Esophagus muscularis mucosa (tissue), 4 donors: ENCODE data around the gene CYBA. TPM values are rescaled to one million over a fixed set of nuclear protein-coding genes. Genes with fewer than 3 reads are reported as not detected.

ENCODE experiments used
- DNase-seq: peaks from one replicate; pipeline ENCODE4 v3.0.0-alpha.2; 2017; ENCODE audit errors: extremely low spot score
- H3K27ac ChIP-seq, 4 donors: fragments of 200-600 bp; sonication (generic); replicated peaks in 1 of 4; 1 replicate in 3 of 4; 2 replicates in 1 of 4; pipeline ENCODE4 v1.5.1; 2016 to 2019; ENCODE audit warnings: mild to moderate bottlenecking in 1 of 4
- H3K27me3 ChIP-seq, 4 donors: fragments of 200-600 bp; sonication (generic); one replicate each; pipeline versions ENCODE4 v1.5.1 to v1.6.0; 2016 to 2019
- H3K36me3 ChIP-seq, 4 donors: fragments of 200-600 bp; sonication (generic); one replicate each; pipeline ENCODE4 v1.5.1; 2016 to 2019
- H3K4me1 ChIP-seq, 4 donors: fragments of 200-600 bp; sonication (generic); one replicate each; pipeline ENCODE4 v1.5.1; 2016 to 2019
- H3K4me3 ChIP-seq, 4 donors: fragments of 200-600 bp; sonication (generic); 1 replicate in 2 of 4; 2 replicates in 2 of 4; pipeline ENCODE4 v1.5.1; 2016 to 2019; ENCODE audit warnings: mild to moderate bottlenecking in 4 of 4, moderate library complexity in 1 of 4
- H3K9me3 ChIP-seq, 4 donors: fragments of 200-600 bp; sonication (generic); 1 replicate in 3 of 4; 2 replicates in 1 of 4; pipeline ENCODE4 v1.5.1; 2016 to 2019
- CTCF ChIP-seq, 3 experiments: fragments of 200-600 bp in 2 of 3; fragments of 450-650 bp in 1 of 3; sonication (generic) in 2 of 3; IDR thresholded peaks; one replicate each; pipeline ENCODE4 v1.5.1; 2017 to 2019; ENCODE audit warnings: antibody characterized with exemption in 3 of 3, mild to moderate bottlenecking in 2 of 3, moderate library complexity in 1 of 3
- EP300 ChIP-seq: sonication (generic); formaldehyde crosslinking; IDR thresholded peaks from one replicate; pipeline ENCODE4 v1.6.1; 2017; ENCODE audit warnings: antibody characterized with exemption
- POLR2A ChIP-seq: fragments of 450-650 bp; IDR thresholded peaks from one replicate; pipeline ENCODE4 v1.6.1; 2017; ENCODE audit warnings: antibody characterized with exemption, moderate library complexity, mild to moderate bottlenecking, low read depth
- POLR2AphosphoS5 ChIP-seq, 2 donors: sonication (generic); formaldehyde crosslinking; IDR thresholded peaks; one replicate each; pipeline ENCODE4 v1.6.1; 2017; ENCODE audit warnings: antibody characterized with exemption in 2 of 2
- WGBS: methylation state at CpG from one replicate; pipeline ENCODE4 v1.1.5; 2018; 5-methylcytosine and 5-hydroxymethylcytosine counted together
- intact Hi-C: fragments of 100-400 bp; cut with DNase I; formaldehyde crosslinking; loops from one replicate; pipeline ENCODE4 v1.15.1; 2023
- total RNA-seq, 4 donors: library from RNA; depleted of rRNA; stranded (reverse); fragments of >200 nt; gene quantifications; one replicate each; pipeline versions ENCODE4 v1.1.0 to v1.2.1, GENCODE V29; 2016

CYBA gene
- total RNA-seq, 4 donors from 2014 or later = 46.5 to 156 (median 99.2) TPM

- 71% methylated on average over 6 of the region's 10 CpGs for WGBS
- Histone ChIP-seq H3K4me3 (peak overlapping the region in 1 of 4 donors; percentile 51), H3K27me3 (peaks cover 0 to 97% (median 64%) of the 10 kb centered on the region in 4 donors), H3K36me3 (no peaks in the 10 kb centered on the region), H3K9me3 (no peaks in the 10 kb centered on the region), H3K27ac (no peak overlapping the region), H3K4me1 (peaks cover 19 to 29% (median 25%) of the 10 kb centered on the region in 4 donors)
- intact Hi-C loops = no loop called here
- no peak for TF ChIP-seq CTCF (IDR thresholded peaks at IDR 0.05)
- TF ChIP-seq POLR2A = no peak
- no peak for TF ChIP-seq EP300
- TF ChIP-seq POLR2AphosphoS5 (IDR thresholded peaks at IDR 0.05) = no peak
- DNase-seq = no peak
Observed at GRCh38 chr16:88687254-88687576, 36.4 kb upstream of the CYBA start.

GRCh38 chr16:88686439-88687253 lies 35.8 kb upstream of the CYBA start, which contains the start of gene SNAI3:
Gene SNAI3 (minus strand): TSS chr16:88686507. CDS start chr16:88686406, 101 bp downstream.
- H3K36me3 ChIP-seq = no peaks in the 10 kb centered on the region
- peaks cover 0 to 97% (median 67%) of the 10 kb centered on the region in 4 donors for H3K27me3 ChIP-seq
- no peak for DNase-seq
- TF ChIP-seq POLR2AphosphoS5 (IDR thresholded peaks at IDR 0.05) = peak in 1 of 2 donors; percentile 15
- TF ChIP-seq POLR2A = no peak
- peak within 1 kb of the TSS; percentile 51 to 65 (median 52) for H3K4me3 ChIP-seq
- intact Hi-C loops = no loop called here
- H3K27ac ChIP-seq = peak within 1 kb of the TSS in 1 of 4 donors; percentile 23
- 11% methylated on average over 14 of the region's 65 CpGs for WGBS
- peaks cover 25 to 29% (median 26%) of the 10 kb centered on the region in 4 donors for H3K4me1 ChIP-seq
- no peaks in the 10 kb centered on the region for H3K9me3 ChIP-seq

- DNase-seq = no peak
- TF ChIP-seq POLR2A = no peak
- intact Hi-C loops = no loop called here
- Histone ChIP-seq H3K27ac (peak overlapping the region in 1 of 4 donors; percentile 23), H3K36me3 (no peaks in the 10 kb centered on the region), H3K9me3 (no peaks in the 10 kb centered on the region), H3K4me1 (peaks cover 29 to 31% (median 30%) of the 10 kb centered on the region in 4 donors), H3K27me3 (peaks cover 0 to 97% (median 70%) of the 10 kb centered on the region in 4 donors), H3K4me3 (peak overlapping the region; percentile 51 to 65 (median 52))
- no CpG with 5 or more reads among the region's 25 CpGs for WGBS
Observed at GRCh38 chr16:88686062-88686438, 35.2 kb upstream of the CYBA start.

GRCh38 chr16:88685156-88686061 lies 34.6 kb upstream of the CYBA start:
- intact Hi-C loops = no loop called here

GRCh38 chr16:88684569-88685155 lies 33.8 kb upstream of the CYBA start:
- Histone ChIP-seq H3K27me3 (peaks cover 0 to 96% (median 65%) of the 10 kb centered on the region in 4 donors), H3K4me3 (no peak overlapping the region), H3K27ac (no peak overlapping the region), H3K36me3 (no peaks in the 10 kb centered on the region), H3K9me3 (no peaks in the 10 kb centered on the region), H3K4me1 (peaks cover 29 to 31% (median 30%) of the 10 kb centered on the region in 4 donors)
- TF ChIP-seq POLR2A (no peak), POLR2AphosphoS5 (IDR thresholded peaks at IDR 0.05) (no peak), EP300 (no peak), CTCF (IDR thresholded peaks at IDR 0.05) (no peak)
- WGBS = 51% methylated on average over 15 of the region's 15 CpGs
- no peak for DNase-seq
- intact Hi-C loops = no loop called here

More at GRCh38 chr16:88685156-88686061, 34.6 kb upstream of the CYBA start:
- Histone ChIP-seq H3K4me1 (peaks cover 29 to 31% (median 30%) of the 10 kb centered on the region in 4 donors), H3K9me3 (no peaks in the 10 kb centered on the region), H3K27me3 (peaks cover 0 to 97% (median 69%) of the 10 kb centered on the region in 4 donors), H3K36me3 (no peaks in the 10 kb centered on the region), H3K27ac (no peak overlapping the region), H3K4me3 (peak overlapping the region; percentile 51 to 65 (median 52))
- DNase-seq = no peak
- 14% methylated on average over 8 of the region's 33 CpGs for WGBS
- TF ChIP-seq EP300 (no peak), CTCF (IDR thresholded peaks at IDR 0.05) (peak in 2 of 3 experiments; percentile 13 to 40)
